Stomach smooth muscle (tissue), 2 donors: ENCODE measurements around the gene BEST1.

Source experiments
- H3K27ac ChIP-seq: one replicate; pipeline ENCODE4 v1.7.0; 2013; ENCODE audit warnings: mild to moderate bottlenecking, low read length, inconsistent platforms
- H3K27me3 ChIP-seq, 2 donors: one replicate each; pipeline ENCODE4 v1.7.0; 2013; ENCODE audit warnings: low read length in 2 of 2; ENCODE audit not compliant: insufficient read depth in 2 of 2, control insufficient read depth in 1 of 2
- H3K36me3 ChIP-seq, 2 donors: one replicate each; pipeline ENCODE4 v1.7.0; 2013; ENCODE audit warnings: low read length in 2 of 2; ENCODE audit not compliant: control insufficient read depth in 2 of 2, insufficient read depth in 2 of 2
- H3K4me1 ChIP-seq: one replicate; pipeline ENCODE4 v1.7.0; 2013; ENCODE audit warnings: low read length; ENCODE audit not compliant: control insufficient read depth, insufficient read depth
- H3K4me3 ChIP-seq, 2 donors: one replicate each; pipeline ENCODE4 v1.7.0; 2013; ENCODE audit warnings: low read length in 2 of 2
- H3K9ac ChIP-seq, 2 donors: one replicate each; pipeline ENCODE4 v1.7.0; 2013; ENCODE audit warnings: low read length in 2 of 2, mild to moderate bottlenecking in 1 of 2
- H3K9me3 ChIP-seq, 2 donors: one replicate each; pipeline ENCODE4 v1.7.0; 2013; ENCODE audit warnings: low read length in 2 of 2; ENCODE audit not compliant: control insufficient read depth in 2 of 2
- donor health status: healthy.
- donor health status: Pancreatic carcinoma.

BEST1 gene

DNA sequence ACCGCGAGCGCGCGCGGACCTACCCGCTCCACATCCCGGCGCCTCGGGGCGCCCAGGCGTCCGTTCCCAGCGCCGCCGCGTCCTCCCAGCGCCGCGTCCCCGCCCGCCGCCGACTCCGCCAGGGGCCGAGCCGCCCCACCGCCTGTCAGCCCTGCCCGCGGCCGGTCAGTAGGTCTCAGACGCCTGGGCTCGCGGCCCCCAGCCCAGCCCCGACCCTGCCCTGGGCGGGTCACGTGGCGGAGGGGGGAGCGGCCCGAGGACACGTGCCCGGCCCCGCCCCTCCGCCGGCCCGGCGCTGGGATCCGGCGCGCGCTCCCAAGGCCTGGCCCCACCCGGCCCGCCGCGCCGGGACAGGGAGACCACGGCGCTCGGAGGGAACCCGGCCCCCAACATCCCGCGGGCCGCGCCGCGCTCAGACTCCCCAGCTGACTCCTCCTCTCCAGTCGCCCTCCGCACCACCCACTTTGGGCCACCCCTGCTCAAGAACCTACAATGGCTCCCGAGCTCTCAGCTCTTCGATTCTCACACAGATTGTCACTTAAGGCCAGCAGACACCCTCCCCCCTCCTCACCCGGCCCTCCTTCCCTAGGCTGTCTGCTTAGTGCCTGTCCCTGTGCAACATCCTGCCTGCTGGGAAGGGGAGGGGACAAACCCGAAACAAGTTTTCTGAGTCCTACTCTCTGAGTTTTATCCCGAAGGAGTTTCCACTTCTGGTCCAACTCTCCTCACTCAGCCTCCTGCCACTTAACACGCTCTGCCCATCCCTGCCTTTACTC is 32.6 kb upstream of the BEST1 start, which contains the start of gene RAB3IL1:
RAB3IL1 (minus strand) TSS at position 233 of the 776 bp plus-strand sequence; CDS start at position 34, 199 bp downstream.
- Histone ChIP-seq H3K36me3 (no peaks in the 10 kb centered on the region), H3K4me3 (peak within 1 kb of the TSS; percentile 70 to 74), H3K4me1 (peaks cover 37% of the 10 kb centered on the region), H3K27ac (peak within 1 kb of the TSS; percentile 49), H3K27me3 (peaks cover 8 to 10% of the 10 kb centered on the region in 2 donors), H3K9ac (peak within 1 kb of the TSS; percentile 72 to 74), H3K9me3 (no peaks in the 10 kb centered on the region)

DNA sequence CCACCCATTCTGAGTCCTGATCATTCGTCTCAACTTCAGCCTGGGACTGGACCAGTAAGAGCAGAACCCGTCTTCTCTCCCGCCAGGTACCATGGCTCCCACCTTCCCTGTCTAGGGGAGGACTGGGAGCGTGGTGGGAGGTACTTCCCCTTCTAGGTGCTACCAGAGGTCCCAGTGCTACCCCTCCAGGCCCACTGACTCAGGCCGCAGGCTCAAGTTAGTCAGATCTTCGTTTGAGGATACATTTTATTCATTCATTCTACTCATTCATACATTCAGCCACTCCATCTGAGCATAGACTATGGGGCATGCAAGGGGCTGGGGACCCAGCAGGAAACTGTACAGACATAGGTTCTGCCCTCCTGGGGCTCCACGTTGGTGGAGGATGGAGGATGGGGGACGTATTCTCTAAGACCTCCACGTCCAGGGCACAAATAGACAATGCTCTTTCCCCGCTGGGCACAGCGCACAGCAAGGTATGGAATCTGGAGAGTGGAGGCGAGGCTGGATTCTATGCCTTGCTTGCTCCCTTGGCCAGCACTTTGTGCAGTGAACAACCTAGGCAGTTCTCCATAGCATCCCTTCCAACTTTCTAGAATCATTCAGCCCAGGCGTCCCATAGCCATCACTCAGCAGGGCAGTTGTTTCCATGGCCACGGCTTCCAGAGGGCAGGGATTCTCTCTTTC is 31.8 kb upstream of the BEST1 start:
- peak overlapping the region; percentile 72 to 74 for H3K9ac ChIP-seq
- H3K4me1 ChIP-seq, result peaks cover 41% of the 10 kb centered on the region
- H3K9me3 ChIP-seq, result no peaks in the 10 kb centered on the region
- peak overlapping the region; percentile 70 to 74 for H3K4me3 ChIP-seq
- peak overlapping the region; percentile 49 for H3K27ac ChIP-seq
- H3K27me3 ChIP-seq, result peaks cover 10% of the 10 kb centered on the region in 2 donors
- no peaks in the 10 kb centered on the region for H3K36me3 ChIP-seq

DNA sequence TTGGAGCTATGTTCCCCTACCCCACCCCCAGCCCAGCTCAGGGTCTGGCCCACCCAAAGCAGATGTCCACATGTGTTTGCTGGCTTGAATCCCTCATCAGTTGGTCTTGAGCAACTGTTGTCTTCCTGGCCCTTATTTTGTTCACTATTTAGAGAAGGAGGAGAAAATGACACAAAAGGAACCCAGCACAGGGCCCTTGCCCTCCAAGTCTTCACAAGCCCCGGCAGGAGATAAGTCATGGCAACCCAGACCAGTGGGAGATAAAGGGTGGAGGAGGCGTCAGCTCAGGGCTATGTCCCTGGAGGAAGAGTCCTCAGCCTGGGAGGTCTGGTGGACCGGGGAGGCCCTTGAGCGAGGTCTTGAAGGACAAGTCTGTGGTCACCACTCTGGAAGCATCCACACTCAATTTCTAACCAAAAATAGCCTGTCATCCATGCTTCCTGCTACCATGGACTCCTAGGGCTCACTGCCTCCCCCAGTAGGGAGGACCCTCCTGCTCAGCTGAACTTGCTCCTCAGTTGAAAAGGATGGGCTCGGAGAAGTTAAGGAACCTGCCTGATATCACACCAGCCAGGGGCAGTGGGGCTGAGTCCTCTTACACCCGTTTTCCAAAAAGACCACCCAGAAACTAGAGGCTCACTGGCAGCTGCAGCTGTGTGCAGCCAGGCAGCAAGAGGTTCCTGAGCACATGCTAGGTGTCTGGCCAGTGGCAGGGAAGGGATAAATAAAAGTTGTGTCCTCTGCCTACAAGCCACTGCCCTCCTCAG is 31.0 kb upstream of the BEST1 start:
- Histone ChIP-seq H3K9ac (peak overlapping the region in 1 of 2 donors; percentile 13), H3K4me1 (peaks cover 45% of the 10 kb centered on the region), H3K27ac (no peak overlapping the region), H3K9me3 (no peaks in the 10 kb centered on the region), H3K4me3 (no peak overlapping the region), H3K27me3 (peaks cover 10% of the 10 kb centered on the region in 2 donors), H3K36me3 (no peaks in the 10 kb centered on the region)

DNA sequence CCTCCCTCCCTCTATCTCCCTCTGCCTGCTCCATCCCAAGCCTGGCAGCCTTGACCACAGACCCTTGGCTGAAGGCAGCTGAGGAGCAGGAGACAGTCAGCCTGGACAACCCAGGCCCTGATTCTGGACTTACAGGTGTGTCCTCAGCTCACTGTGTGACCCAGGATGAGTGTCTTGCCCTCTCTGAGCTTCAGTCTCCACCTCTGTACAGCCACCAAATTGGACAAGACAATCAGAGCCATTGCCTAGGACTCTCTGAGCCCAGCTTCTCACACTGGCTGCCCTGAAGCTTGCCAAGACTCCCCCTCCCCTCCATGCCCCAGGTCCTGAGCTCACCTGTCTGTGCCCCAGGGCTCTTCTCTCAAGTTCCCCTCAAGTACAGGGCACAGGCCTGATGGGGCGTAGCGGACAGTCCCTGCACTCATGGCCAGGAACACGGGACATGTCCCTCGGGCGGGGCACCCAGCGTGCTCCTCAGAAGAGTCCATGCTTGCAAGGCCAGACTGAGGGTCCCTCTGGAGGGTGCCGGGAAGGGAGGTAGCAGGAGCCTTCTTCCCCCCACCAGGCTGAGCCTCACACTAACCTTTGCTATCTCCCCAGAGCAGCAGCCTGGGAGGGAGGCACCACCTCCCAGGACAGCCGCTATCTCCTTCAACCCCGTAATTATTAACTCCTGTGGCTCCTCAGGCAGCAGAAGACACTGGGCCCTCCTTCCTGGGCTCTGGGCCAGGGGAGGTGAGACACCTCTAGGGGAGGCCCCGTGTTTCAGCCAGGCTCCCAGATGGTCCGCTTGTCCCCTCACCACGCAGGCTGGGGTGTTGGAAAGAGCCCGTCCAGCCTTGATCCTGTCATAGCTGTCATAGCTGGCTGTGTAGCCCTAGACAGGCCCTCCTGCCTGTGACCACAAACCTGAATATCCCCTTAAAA is 30.2 kb upstream of the BEST1 start:
- no peaks in the 10 kb centered on the region for H3K9me3 ChIP-seq
- no peak overlapping the region for H3K4me3 ChIP-seq
- H3K36me3 ChIP-seq, result no peaks in the 10 kb centered on the region
- H3K27me3 ChIP-seq, result peaks cover 10% of the 10 kb centered on the region in 2 donors
- peak overlapping the region in 1 of 2 donors; percentile 13 for H3K9ac ChIP-seq
- peaks cover 45% of the 10 kb centered on the region for H3K4me1 ChIP-seq
- H3K27ac ChIP-seq, result no peak overlapping the region

DNA sequence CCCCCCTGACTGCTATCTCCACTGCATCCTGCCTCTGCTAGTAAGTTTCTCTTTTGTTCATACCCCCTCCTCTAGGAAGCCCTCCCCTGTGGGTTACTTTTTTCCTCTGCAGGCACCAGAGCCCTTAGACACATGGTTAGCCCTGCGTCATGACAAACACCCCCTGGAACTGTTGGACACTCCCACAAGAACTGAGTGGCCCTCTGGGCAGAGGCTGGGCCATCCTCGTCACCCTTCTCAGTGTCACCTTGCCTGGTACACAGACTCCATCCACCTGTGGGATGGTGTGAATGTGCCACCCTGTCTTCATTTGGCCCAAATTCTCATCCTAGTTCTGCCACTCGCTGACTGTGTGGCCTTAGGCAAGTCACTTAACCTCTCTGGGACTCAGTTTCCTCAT is 28.7 kb upstream of the BEST1 start:
- Histone ChIP-seq H3K4me3 (no peak overlapping the region), H3K4me1 (peaks cover 43% of the 10 kb centered on the region), H3K9me3 (no peaks in the 10 kb centered on the region), H3K36me3 (no peaks in the 10 kb centered on the region), H3K27me3 (peaks cover 10% of the 10 kb centered on the region in 2 donors), H3K27ac (no peak overlapping the region), H3K9ac (peak overlapping the region in 1 of 2 donors; percentile 14)

DNA sequence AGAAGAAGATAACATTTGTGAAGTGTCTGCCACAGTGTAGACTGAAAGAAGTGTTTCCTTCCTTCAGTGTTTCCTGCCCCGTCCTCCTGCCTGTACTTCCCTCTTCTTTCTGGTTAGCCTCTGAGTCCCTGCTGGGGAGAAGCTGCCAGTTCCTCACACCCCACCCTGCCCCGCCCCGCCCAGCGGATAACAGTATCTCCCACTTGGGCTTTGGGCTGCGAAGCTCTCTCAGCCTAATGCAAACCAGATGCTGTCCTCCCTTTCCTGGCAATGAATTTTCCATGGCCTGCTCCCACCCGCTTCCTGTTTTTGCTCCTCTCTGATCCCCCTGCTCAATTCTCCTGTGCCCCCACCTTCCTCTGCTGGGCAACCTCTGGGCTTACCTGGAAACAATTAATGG is 27.6 kb upstream of the BEST1 start:
- Histone ChIP-seq H3K9ac (no peak overlapping the region), H3K36me3 (no peaks in the 10 kb centered on the region), H3K9me3 (no peaks in the 10 kb centered on the region), H3K27ac (peak overlapping the region; percentile 71), H3K27me3 (peaks cover 10% of the 10 kb centered on the region in 2 donors), H3K4me3 (no peak overlapping the region), H3K4me1 (peaks cover 42% of the 10 kb centered on the region)

DNA sequence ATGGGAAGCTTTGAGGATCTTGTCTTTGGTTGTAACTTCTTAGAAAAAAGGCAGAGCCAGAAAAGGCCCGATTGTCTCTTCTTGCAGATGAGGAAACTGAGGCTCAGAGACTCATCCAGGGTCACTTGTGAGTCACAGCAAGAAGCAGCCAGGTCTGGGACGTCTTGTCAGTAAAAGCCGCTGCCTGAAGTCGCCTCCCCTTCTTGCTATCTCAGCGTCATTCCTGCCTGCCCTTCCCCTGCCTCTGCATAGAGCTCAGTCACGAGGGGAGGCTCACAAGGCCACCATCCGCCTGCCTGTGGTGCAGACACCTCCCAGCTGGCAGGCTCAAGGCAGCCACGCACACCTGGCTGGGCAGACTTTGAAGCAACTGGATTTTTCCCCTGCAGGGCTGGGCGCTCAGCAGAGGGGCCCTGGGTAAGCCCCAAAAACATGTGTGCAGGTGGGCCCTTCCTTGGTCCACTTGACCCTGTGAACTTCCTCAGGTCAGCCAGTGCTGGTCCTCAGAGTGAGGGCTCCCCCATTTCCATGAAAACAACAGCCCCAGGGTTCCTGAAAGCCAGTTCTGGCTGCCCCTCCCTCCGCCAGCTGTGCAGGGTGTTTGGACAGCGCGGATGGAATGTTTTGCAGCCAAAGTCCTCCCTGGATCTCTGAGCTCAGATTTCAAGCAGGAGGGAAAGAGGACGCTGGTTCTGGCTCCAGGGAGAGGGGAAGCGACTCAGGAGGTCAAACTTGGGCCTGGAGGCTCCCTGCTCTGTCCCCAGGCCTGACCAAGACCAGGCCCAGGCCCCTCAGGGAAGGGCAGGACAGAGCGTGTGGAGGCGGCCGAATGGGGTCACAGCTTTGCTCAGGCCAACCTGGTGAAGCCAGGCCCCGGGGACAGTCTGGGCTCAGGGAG is 26.7 kb upstream of the BEST1 start:
- H3K27ac ChIP-seq, result peak overlapping the region; percentile 71
- peaks cover 33% of the 10 kb centered on the region for H3K4me1 ChIP-seq
- no peaks in the 10 kb centered on the region for H3K36me3 ChIP-seq
- peaks cover 10% of the 10 kb centered on the region in 2 donors for H3K27me3 ChIP-seq
- no peaks in the 10 kb centered on the region for H3K9me3 ChIP-seq
- peak overlapping the region in 1 of 2 donors; percentile 25 for H3K9ac ChIP-seq
- H3K4me3 ChIP-seq, result no peak overlapping the region

DNA sequence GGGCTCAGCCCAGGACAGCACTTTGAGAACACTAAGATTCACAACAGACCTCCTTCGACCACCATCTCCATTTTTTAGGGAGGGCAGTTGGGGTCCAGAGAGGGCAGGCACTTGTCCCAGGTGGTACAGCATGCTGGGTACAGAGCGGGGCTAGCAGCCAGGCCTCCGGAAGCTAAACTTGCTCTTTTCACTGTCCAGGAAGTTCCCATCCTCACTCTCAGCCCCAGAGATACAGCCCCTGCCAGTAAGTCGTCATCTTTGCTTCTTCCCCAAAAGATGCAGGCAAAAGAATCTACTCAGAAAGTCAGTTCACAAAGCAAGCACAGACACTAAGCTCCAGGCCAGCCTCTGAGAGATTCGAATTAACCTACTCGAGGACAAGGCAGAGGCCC is 26.1 kb upstream of the BEST1 start:
- Histone ChIP-seq H3K9ac (peak overlapping the region; percentile 25 to 47), H3K27ac (peak overlapping the region; percentile 71), H3K36me3 (no peaks in the 10 kb centered on the region), H3K27me3 (peaks cover 10% of the 10 kb centered on the region in 2 donors), H3K9me3 (no peaks in the 10 kb centered on the region), H3K4me1 (peaks cover 30% of the 10 kb centered on the region), H3K4me3 (no peak overlapping the region)

DNA sequence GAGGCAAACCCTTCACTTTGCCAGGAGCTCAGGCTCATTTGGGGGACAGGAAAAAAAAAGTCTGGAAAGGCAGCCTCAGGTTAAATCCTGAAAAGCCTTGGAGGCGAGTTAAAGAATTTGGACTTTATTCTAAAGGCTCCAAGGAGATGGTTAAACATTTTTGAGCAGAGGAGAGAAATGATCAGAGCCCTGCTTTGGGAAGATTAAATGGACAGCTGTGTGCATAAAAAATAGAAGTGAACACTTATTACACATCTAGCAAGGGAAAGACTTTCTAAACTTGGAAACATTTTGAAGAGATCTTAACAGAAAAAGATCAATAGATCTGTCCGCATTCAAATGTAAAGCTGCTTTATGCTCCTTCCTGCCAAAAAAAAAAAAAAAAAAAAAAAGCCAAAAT is 24.4 kb upstream of the BEST1 start:
- peaks cover 20% of the 10 kb centered on the region for H3K4me1 ChIP-seq
- H3K27ac ChIP-seq, result no peak overlapping the region
- H3K36me3 ChIP-seq, result no peaks in the 10 kb centered on the region
- H3K9me3 ChIP-seq, result no peaks in the 10 kb centered on the region
- H3K9ac ChIP-seq, result no peak overlapping the region
- H3K4me3 ChIP-seq, result no peak overlapping the region
- peaks cover 4 to 6% of the 10 kb centered on the region in 2 donors for H3K27me3 ChIP-seq
